ENCODE results near the gene ETFA. TPM values are rescaled to one million over a fixed set of nuclear protein-coding genes. Genes with fewer than 3 reads are reported as not detected.
A peak's percentile ranks its signal among the peaks of the same experiment; 100 is the strongest.

ETFA gene
- total RNA-seq, 2 donors from 2014 or later, result 68.6 to 82.8 TPM

- 30% methylated on average over 21 of the region's 21 CpGs for WGBS
- H3K27me3 ChIP-seq (replicated peaks; ENCODE audit: insufficient read depth), result no peaks in the 10 kb centered on the region
- peaks cover 2% of the 10 kb centered on the region for H3K4me1 ChIP-seq (replicated peaks)
- intact Hi-C loops (cut with DNase I), result no loop called here
- H3K36me3 ChIP-seq, result no peaks in the 10 kb centered on the region
- H3K9me3 ChIP-seq, result no peaks in the 10 kb centered on the region
- peak; percentile 39 for DNase-seq (ENCODE audit: low spot score)
- no peak overlapping the region for H3K4me3 ChIP-seq
- TF ChIP-seq POLR2AphosphoS5 (IDR thresholded peaks at IDR 0.05) (peak; percentile 39), POLR2A (IDR thresholded peaks at IDR 0.05) (no peak)
- H3K27ac ChIP-seq, result no peak overlapping the region
These were observed 132.8 kb downstream of the ETFA start for GRCh38 chr15:76178296-76179000.

GRCh38 chr15:76177491-76178040 is 133.7 kb downstream of the ETFA start:
- no peaks in the 10 kb centered on the region for H3K9me3 ChIP-seq
- H3K4me3 ChIP-seq, result no peak overlapping the region
- H3K4me1 ChIP-seq (replicated peaks), result peaks cover 2% of the 10 kb centered on the region
- no peaks in the 10 kb centered on the region for H3K36me3 ChIP-seq
- intact Hi-C loops (cut with DNase I), result no loop called here
- no peak overlapping the region for H3K27ac ChIP-seq
- TF ChIP-seq POLR2AphosphoS5 (IDR thresholded peaks at IDR 0.05) (no peak), CTCF (IDR thresholded peaks at IDR 0.05) (no peak), POLR2A (IDR thresholded peaks at IDR 0.05) (no peak)
- DNase-seq (ENCODE audit: low spot score), result no peak
- no peaks in the 10 kb centered on the region for H3K27me3 ChIP-seq (replicated peaks; ENCODE audit: insufficient read depth)
- WGBS, result 39% methylated on average over 15 of the region's 15 CpGs

GRCh38 chr15:76176487-76177085 is 134.7 kb downstream of the ETFA start:
- no peaks in the 10 kb centered on the region for H3K36me3 ChIP-seq
- no peak for TF ChIP-seq POLR2AphosphoS5 (IDR thresholded peaks at IDR 0.05)
- no peak for TF ChIP-seq POLR2A (IDR thresholded peaks at IDR 0.05)
- no peak for TF ChIP-seq CTCF (IDR thresholded peaks at IDR 0.05)
- 83% methylated on average over 15 of the region's 15 CpGs for WGBS
- H3K4me3 ChIP-seq, result no peak overlapping the region
- no peak for DNase-seq (ENCODE audit: low spot score)
- no peak overlapping the region for H3K27ac ChIP-seq
- peaks cover 2% of the 10 kb centered on the region for H3K4me1 ChIP-seq (replicated peaks)
- no peaks in the 10 kb centered on the region for H3K27me3 ChIP-seq (replicated peaks; ENCODE audit: insufficient read depth)
- intact Hi-C loops (cut with DNase I), result no loop called here
- H3K9me3 ChIP-seq, result no peaks in the 10 kb centered on the region

- Histone ChIP-seq H3K27me3 (replicated peaks; ENCODE audit: insufficient read depth) (no peaks in the 10 kb centered on the region), H3K4me3 (no peak overlapping the region), H3K9me3 (no peaks in the 10 kb centered on the region), H3K27ac (no peak overlapping the region), H3K36me3 (no peaks in the 10 kb centered on the region), H3K4me1 (replicated peaks) (peaks cover 2% of the 10 kb centered on the region)
- DNase-seq (ENCODE audit: low spot score), result no peak
- 97% methylated on average over 10 of the region's 10 CpGs for WGBS
- TF ChIP-seq POLR2A (IDR thresholded peaks at IDR 0.05) (no peak), CTCF (IDR thresholded peaks at IDR 0.05) (no peak), POLR2AphosphoS5 (IDR thresholded peaks at IDR 0.05) (no peak)
- intact Hi-C loops (cut with DNase I), result no loop called here
These were observed 135.2 kb downstream of the ETFA start for GRCh38 chr15:76176059-76176458.

GRCh38 chr15:76175442-76175841 is 135.8 kb downstream of the ETFA start:
- H3K4me1 ChIP-seq (replicated peaks), result peaks cover 2% of the 10 kb centered on the region
- DNase-seq (ENCODE audit: low spot score), result no peak
- no peak overlapping the region for H3K27ac ChIP-seq
- no peaks in the 10 kb centered on the region for H3K36me3 ChIP-seq
- intact Hi-C loops (cut with DNase I), result no loop called here
- no peaks in the 10 kb centered on the region for H3K27me3 ChIP-seq (replicated peaks; ENCODE audit: insufficient read depth)
- TF ChIP-seq POLR2AphosphoS5 (IDR thresholded peaks at IDR 0.05) (no peak), POLR2A (IDR thresholded peaks at IDR 0.05) (no peak), CTCF (IDR thresholded peaks at IDR 0.05) (no peak)
- 94% methylated on average over 8 of the region's 8 CpGs for WGBS
- no peak overlapping the region for H3K4me3 ChIP-seq
- H3K9me3 ChIP-seq, result no peaks in the 10 kb centered on the region

Data from prostate gland (tissue), 2 donors.